Activated naive CD4-positive, alpha-beta T cell treated with anti-CD3 and anti-CD28 coated beads, Interleukin-2, amount 50 U/mL, for 16 hours (primary cell): ENCODE measurements around the gene P2RX1.

ENCODE experiments used
- DNase-seq: peaks from one replicate; pipeline ENCODE4 v3.0.0-alpha.2; 2020

The P2RX1 gene

DNA sequence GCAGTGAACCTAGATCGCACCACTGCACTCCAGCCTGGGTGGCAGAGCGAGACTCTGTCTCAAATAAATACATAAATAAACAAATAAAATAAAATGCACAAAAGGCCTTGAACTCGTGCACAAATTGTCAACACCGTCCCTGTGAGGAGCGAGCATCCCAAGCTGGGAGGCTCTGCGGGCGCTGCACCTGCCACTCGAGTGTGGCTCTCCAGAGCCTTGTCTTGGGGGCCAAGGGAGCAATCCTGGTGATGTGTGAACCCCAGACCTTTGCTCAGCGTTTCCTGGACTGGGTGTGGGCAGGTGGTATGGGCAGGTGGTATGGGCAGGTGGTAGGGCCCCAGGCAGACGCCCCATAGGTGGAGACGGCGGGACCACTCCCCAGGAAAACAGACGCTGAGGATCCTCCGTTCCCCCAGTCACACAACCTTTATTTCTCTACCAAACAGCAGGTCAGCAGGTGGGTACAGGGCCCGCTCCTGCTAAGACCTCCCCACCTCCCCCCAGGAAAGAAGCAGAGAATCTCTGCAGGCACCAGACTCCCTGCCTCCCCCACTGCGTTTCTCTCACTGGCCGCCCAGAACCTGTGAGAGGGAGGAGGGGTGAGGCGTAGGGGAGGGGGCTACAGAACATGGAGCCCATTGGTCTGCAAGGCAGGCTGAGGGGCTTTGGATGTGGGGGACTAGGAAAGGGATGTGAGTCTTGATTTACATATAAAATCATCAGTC, 7.4 kb upstream of the P2RX1 start:
- no peak for DNase-seq

DNA sequence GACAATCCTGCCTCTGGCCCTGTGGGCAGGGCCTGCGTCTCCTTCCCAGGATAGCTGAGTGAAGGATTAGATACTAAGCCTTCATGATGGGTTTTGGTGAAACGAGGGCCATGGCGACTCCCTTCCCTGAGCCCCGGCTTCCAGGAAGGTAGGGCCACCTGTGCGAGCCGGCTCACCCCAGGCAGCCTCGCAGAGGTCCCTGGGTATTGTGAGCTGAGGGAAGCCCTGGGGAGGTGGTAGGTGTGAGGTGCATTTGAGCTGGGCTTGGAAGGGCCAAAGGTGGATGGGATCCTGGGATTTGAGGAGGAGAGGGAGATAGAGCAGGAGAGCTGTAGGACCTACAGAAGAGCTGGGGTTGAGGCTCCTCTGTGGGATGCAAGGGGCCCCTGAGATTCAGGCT, 6.5 kb upstream of the P2RX1 start:
- no peak for DNase-seq

DNA sequence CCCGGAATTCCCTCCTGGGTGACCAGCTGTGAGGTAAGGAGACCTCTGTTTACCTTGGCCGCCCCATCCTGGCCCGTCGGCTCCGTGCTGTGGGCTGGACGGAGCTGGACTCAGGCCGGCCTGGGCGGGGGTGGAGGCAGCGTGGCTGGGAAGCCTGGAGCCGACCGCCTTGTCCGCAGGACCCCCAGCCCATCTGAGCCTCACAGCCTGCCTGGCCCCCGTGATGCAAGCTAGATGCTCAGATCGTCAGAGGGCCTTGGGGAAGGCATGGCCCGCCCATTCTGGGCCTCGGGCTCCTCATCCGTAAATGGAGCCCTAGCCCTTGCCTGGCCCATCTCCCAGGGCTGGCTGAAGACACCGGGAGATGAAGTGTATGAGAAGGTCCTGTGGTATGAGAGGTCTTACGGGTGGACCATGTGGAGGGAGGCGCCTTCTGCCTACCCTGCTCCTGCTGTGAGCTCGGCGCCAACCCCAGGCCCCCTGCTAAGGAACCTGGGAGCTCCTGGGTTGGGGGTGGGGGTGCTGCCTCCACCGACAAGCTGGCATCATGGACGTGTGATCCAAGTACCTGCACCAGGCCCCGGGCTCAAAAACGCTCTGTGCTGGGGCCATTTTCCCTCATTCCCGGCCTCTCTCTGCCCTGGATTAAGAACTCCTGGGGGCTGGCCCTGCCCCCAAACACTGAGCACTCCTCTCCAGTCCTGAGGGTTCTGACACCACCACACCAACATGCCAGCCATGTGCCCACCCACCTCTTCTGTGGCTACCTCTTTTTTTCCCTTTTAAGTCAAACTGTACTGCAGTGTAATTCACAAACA, 5.4 kb upstream of the P2RX1 start:
- no peak for DNase-seq

DNA sequence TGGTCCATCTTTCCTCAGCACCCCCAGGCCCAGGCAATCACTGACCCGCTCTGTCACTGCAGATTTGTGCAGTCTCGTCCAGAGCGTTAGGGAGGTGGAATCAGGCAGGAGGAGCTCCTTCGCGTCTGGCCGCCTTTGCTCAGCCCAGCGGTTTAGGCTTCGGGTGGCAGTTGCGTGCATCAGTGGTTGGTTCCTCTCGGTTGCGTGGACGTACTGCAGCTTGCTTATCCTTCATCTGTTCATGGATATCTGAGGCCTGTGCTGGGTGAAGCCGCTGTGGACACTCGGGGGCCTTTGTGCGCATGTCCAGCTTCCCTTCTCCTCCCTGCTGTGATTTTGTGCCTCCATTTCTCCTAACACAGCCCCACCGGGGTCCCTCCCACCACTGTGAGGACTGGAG, 4.7 kb upstream of the P2RX1 start:
- no peak for DNase-seq

DNA sequence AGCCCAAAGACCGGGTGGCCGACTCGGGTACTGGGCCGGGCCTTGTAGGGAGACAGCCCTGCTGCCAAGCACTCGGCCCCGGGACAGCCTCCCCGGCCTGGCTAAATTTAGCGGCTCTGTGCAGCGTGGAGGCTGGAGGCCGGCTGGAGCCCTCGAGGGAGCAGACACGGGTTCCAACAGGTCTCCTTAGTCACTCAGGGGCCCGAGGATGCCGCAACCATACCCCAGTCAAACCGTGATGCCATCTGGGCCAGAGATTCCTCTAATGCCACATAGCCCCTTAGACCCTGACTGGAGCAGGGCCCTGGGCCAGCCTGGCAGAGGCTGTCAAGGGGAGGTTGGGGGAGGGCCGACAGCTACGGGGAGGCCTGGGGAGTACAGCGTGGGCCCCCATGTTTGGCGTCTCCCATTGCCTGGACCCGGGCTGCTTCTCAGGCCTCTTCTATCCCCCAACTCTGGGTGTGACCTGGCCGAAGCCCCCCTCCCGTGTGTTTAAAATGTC, 2.9 kb upstream of the P2RX1 start:
- DNase-seq = no peak

DNA sequence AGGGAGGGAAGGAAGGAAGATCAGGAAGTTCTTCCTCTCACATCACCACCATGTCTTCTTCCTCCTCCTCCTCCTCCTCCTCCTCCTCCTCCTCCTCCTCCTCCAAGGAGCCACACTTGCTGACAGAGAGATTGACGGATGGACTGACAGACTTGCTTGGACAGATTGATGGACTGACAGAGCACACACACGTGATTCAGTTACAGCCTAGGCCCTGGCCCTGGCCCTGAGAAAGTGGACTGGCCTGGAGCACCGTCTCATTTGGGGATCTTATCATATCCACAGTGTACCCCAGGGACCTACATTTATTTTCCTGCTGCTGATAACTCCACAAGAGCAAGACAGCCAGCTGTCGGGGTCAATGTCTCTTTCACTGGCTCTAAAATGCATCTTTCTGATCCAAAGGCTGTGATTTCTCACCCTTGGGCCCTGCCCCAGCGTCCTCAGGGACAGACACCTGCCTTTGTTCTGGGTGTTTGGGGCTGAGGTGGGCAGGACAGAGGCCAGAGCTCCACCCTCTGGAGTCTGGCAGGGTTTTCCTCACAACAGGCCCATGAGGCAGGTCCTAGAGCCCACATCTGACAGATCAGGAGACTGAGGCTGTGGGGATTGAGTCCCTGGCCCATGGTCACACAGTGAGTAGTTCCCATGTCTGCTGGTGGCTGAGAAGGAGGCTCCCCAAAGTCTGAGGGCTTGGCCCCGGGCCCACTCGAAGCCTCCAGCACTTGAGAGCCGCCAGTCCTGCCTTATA, 2.3 kb upstream of the P2RX1 start:
- DNase-seq = no peak

DNA sequence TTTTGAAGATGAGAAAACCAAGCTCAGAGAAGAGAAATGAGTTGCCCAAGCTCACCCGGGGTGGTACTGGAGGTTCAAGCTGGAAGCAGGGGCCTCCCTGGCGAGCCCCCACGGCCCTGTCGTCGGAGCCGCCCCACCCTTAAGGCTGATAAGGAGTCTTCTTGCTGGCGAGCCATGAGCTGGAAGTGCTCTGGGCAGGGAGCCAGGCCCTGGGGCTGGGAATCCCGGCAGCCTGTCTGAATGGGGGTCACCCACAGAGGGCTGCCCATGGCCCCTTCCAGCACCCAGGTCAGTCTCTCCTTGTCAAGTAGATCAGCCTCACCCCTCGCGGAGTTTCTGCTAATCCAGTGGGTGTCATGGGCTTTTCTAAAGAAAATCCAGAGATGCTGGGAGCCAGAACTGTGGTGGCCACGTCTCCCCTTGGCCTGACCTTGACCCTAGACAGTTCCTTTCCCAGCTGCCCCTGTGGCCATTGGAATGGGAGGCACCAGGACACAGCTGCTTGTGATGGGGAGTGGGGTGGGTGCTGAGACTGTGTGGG, 1.2 kb upstream of the P2RX1 start:
- no peak for DNase-seq

DNA sequence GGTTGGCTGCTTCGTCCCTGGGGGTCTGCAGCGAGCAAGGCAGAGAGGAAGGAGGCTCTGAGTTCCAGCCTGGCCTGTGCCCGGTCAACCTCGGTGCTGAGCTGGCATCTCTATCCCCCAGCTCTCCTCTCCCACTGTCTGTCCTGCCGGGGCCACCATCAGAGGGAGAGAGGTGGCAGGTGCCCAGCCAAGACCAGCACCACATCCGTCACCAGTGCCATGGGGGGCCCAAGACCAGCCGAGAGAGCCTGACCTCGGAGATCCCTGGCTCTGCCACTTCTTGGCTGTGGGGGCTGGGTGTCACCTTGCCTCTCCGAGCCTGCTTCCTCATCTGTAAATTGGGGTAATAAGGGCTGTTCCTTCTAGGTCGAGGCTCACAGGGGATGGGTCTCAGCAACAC, 560 bp upstream of the P2RX1 start:
- no peak for DNase-seq

DNA sequence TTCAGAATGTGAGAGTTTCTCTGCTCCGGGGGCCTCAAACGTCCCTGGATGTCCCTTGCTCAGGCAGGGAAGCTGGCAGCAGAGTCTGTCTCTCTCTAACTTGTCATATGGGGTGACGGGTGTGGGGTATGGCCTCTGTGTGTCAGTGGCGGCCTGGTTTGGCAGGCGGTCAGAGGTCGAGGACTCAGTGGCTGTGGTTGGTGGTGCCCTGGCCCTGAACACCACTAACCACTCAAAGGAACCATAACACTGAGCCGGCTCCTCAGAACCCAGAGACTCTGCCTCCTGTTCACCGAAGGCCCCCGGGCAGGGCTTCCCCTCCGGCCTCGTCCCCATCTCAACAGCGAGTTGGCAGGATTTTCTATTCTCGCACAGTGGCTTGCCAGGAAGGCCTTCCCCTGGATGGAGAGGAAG, 677 bp downstream of the P2RX1 start:
- DNase-seq = no peak

DNA sequence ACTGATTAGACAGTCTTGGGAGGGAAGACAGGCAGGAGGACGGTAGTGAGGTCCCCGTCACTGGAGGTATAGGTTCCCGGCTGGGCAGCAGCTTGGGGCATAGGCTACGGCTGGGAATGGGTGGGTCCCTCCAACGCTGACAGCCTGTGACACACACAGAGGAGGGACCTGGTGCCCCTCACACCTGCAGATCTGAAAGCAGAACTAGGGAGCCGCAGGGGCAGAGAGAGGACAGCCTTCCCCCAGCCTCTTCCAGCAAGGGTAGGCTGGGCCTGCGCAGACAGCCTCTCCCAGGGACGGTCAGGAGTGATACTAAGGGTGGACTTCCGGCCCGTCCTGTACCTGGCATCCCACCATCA, 2.0 kb downstream of the P2RX1 start:
- DNase-seq = no peak

DNA sequence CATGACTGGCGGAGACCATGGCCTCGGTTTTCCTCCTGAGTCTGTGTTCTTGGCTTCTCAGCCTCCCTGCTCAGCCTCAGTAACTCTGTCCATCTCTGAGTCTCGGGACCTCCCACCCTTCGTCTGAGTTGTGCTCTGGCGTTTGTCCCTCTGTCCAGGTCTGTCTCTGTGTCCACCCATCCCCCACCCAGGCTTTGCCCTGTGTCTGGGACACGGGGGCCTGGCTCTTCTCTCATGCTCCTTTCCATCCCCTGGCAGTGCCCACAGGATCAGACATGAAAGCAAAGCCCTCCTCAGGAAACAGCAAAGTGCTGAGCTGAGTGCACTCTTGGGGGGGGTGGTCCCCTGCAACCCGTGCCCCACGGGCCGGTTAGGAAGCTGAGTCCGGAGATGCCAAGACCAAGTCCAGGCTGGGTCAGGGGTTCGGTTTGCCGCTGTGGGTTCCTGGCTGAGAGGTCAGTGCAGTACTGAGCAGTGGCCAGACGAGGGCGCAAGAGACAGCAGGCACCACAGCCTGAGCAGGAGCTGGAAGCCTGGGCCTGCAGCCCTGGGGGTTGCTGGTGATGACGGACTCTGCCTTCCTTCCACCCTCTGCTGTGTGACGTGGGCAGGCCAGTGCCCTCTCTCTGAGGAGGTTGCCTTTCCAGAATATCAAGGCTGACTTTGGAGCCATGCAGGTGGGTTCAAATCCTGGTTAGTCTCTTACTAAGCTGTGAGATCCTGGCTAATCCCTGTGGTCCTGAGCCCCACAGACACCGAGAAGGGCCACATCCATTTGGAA, 2.5 kb downstream of the P2RX1 start:
- peak; percentile 77 for DNase-seq

DNA sequence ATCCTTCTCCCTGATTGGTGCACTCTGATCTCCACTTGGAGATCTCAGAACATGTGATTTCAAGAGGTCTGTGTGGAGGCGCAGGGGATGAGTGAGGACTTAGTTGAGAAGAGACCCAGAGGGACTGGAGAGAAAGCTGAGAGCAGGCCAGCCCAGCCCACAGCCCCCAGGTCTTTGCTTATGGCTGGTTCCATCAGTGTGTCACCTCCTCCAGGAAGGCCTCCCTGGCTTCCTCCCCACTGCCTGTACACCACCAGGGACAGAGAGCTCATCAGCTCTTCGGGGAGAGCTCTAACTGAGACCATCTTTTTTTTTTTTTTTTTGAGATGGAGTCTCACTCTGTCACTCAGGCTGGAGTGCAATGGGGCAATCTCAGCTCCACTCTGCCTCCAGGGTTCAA, 3.4 kb downstream of the P2RX1 start:
- DNase-seq = no peak

DNA sequence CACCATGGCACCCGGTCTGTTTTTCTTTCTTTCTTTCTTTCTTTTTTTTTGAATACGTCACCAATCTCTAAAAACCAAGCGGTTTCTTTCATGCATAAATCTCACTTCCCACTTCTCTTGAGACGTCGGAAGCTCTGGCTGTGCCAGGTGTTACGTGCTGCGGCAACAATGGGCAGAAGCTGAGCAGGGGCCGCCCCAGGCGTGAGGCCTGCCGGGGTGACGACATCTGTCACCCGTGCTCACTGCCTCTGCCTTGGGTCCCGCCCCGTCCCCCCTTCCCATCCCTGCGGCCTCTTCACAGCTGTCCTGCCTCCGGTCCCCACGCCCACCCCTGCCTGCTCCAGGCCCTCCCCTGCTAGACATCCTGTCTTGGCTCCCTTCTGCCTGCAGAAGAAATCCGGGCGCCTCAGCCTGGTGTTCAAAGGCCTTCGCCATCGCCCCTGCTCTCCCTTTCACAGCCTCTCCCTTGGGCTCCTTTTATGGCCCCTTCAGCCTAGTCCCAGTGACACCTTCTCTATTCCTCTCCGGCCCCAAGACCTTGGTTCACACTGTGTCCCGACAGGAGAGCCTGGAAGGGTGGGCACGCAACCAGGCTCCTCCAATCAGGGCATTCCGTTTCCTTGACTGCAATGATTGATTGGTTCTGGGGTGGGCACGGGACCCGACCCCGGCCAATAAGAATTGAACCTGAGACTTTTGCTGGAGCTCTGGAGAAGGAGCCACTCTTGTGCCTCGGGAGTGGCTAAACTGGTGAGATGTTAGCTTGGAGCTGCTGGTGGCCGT, 4.8 kb downstream of the P2RX1 start:
- peak; percentile 78 for DNase-seq

DNA sequence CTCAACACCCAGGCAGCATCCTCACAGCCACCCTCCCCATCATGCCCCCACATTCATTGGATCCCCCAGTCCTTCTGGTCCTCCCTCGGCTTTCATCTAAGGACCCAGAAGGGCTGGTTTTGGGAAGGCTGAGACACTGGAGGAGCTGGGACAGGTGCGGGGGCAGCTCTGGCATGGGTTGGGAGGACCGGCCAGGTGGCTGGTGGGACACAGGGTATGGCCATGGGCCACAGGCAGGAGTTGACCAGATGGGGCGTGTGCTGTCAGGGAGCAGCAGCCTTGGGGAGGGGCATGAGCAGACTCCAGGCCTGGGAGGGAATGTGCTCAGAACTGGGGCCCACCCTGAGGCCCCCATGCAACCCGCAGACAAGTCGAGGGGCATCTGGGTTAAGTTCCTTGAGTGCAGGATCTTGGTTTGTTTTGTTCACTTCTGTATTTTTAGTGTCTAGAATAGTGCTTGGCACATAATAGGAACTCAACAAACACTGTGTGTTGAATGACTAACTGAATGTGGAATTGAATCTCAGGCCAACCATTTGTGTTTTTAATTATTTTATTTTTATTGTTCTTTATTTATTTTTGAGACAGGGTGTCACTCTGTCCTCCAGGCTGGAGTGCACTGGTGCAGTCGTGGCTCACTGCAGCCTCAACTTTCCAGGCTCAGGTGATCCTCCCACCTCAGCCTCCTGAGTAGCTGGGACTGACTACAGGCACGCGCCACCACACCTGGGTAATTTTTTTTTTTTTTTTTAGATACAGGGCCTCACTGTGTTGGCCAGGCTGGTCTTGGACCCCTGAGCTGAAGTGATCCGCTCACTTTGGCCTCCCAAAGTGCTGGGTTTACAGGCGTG, 5.6 kb downstream of the P2RX1 start:
- DNase-seq = no peak

DNA sequence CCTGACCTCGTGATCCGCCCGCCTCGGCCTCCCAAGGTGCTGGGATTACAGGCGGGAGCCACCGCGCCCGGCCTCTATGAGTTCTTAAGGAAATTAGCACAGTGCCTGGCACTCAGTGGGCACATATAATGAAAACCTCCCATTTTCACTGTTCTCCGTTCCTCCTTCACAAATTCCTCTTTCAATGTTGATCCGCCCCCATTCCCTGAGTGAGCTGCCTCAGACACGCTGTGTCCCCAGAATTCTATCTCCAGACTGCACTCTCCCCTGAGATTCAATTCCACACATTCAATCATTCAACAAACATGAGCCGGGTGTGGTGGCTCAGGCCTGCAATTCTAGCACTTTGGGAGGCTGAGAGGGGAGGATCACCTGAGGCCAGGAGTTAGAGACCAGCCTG, 7.0 kb downstream of the P2RX1 start:
- no peak for DNase-seq

DNA sequence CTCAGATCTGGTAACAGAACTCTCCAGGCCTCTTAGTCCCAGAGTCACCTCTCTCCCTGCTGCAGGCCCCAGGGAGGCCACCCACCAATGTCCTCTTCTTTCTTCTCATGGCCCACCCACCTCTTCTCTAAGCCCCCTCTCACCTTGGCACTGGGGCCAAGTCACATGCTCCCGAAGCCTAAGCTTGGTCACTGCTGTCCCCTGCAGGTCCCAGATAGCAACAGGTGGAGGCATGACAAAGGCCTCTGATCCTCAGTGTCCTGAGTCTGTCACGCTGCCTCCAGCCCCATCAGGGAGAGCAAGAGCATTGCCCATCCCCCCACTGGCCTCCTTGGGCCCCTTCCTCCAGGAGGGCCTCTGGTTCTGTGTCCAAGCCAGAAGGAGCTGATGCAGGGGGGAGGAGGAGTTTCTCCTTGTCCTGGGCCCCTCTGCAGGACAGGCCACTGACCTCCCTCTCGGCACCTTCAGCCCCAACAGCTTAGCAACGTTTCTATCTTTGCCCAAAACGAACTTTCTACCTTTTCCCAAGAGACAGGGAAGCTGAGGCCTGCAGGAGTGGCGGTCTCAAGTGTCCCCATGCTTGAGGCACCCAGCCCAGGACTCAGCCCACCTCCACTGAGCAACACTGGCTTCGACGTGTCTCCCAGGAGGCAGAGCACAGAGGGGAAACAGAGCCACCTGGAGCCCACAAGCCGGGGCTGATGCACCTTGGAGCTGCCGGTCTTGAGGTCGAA, 8.6 kb downstream of the P2RX1 start:
- no peak for DNase-seq

DNA sequence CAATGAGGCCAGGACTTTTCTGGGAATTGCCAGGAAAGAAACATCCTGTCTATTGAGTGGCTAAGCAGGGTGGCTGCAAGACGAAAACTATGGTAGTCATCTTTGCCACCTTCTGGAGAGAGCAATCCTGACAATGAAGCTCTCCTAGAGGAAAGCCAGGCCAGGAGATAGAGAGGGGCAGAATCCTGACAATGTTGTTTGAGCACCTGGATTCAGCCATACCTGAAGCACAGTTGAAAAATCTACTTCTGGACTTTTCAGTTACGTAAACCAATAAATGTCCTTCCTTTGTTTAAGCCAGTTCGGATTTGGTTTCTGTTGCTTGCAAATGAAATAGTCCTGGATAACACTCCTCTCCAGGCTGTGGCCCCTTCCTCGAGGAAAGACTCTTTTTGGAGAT, 9.4 kb downstream of the P2RX1 start:
- DNase-seq = no peak

DNA sequence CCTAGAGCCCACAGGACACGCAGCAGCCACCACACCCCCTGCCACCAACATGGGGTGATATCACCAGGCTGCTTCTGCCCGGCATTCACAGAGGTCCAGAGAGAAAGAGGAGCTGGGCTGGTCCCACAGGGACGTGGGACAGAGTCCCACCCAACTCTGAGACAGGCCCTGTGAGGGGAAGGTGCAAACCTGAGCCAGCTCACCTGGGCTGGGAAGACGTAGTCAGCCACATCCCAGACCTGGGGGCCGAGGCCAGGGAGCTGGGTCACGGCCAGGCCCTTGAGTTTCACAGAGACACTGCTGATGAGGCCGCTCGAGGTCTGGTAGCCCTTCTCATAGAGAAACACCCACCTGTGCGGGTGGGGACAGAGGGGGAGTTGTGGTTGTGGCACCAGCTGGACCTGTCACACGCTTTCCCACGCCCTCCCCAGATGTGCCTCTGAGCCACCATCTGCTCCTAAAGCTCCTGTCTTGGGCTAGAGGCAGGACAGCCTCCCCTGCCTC, 11.2 kb downstream of the P2RX1 start:
- DNase-seq = no peak

DNA sequence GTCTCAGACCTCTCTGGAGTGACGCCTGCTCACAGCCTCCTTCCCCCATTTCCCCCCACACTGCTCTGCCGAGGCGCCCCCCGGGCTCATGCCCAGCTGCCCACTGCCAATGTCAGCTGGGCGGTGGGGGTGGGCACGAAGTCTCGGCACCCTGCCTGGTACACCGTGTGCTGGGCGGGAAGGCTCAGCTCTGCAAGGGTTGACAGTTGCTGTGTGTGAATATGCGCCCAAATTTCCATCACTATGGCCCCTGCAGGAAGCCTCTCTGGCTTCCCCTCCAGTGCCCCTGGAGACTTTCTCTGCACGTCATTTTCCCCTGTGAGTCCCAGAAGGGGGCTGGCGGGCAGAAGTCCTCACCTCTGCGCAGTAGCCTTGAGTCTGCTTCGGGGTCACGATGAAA, 11.8 kb downstream of the P2RX1 start:
- no peak for DNase-seq

DNA sequence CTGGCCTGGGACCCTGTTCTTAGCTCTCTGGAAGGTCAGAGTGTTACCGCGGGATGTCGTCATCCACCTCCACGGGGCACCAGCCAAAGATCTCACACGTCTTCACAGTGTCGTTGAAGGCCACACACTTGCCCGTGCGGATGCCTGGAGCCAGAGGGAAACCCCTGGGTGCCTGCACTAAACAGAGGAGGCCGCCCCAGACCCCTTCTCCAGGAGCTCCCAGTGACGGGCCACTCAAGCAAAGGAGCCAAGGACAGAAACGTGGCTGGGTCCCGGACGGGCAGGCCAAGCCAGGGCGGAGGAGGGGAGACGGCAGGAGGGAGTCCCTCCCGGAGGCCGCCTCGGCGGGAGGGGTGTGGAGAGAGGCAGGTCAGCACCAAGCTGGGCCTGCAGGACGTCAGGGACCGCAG, 12.4 kb downstream of the P2RX1 start:
- DNase-seq = no peak
